GM12801 (cell line): ENCODE data around the gene SULT1A1.

ENCODE experiments used
- CTCF ChIP-seq: IDR thresholded peaks from one replicate; pipeline ENCODE4 v1.5.1; 2011; ENCODE audit warnings: control low read depth; ENCODE audit not compliant: insufficient read length; ENCODE audit errors: extremely low read depth

The SULT1A1 gene

DNA sequence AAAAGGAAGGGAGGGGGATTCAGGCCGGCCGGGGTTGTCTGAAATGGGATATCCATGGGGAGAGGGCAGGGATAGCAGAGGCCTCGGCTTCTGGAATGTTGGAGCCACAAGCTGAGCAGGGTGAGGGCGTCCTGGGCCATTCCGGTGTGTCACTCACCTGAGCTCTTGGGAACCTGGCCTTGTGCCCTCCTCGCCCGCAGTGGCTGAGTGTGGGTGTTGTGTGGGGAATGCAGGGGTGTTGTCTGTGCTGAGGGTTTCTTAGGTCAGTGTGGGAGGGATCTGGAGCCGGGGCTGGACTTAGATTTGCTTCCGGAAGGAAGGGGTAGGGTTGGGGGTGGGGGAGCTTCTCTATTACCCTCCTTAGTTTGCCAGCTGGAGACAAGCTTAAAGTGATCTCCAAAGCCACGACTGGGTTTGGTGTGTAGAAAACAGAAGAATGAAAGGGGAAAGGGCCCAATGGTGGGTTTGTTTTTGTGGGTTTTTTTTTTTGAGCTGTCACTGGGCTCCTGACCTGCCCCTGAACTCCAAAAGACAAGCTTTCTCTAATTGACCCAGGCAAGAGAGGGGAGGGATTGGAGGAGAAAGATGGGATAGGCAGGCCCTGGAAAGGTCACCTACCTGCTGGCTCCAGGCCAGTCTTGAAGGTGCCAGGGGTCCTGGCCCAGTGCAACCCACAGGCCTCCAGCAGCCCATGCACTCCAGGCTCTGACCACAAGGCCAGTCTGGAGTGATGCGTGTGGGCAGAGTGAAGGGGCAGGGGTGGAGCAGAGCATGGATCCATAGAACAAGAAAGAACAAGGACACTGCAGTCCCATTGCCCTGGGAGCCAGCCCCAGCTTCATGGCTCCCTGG is 12.8 kb downstream of the SULT1A1 start, which contains the start of gene SULT1A2:
Gene SULT1A2, minus strand, starts transcription at position 211 of the 852 bp plus-strand sequence. CDS start 1,120 bp downstream, outside the sequence.
- TF ChIP-seq CTCF = no peak

- TF ChIP-seq CTCF = no peak
These were observed 13.7 kb downstream of the SULT1A1 start for GRCh38 chr16:28596115-28596630.

DNA sequence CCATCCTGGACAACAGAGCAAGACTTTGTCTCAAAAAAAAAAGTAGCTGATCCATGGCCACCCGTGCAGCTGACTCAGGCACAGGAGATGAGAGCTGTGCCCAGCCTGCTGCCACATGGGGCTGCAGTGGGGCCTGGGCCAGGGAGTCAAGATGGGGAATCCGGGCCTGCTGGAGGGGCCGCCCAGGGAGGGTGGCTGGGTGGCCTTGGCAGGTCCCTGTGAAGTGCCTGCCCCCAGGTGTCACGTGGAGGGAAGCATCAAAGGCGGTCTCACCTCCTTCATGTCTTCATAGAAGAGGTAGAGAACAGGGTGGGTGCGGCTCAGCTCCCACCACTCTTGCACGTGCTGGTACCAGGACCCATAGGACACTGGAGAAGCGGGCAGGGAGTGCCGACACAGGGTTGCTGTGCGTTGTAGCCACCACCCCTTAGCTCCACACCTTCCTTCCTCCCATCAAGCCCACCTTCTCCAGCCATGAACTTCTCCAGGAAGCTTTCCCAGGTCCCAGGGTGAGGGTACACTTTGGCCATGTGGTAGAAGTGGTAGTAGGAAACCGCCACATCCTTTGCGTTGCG is 16.8 kb downstream of the SULT1A1 start:
- no peak for TF ChIP-seq CTCF

- no peak for TF ChIP-seq CTCF
These were observed 17.3 kb downstream of the SULT1A1 start for GRCh38 chr16:28592511-28592910.

- no peak for TF ChIP-seq CTCF
These were observed 18.5 kb downstream of the SULT1A1 start for GRCh38 chr16:28591355-28591754.

GRCh38 chr16:28590384-28591340 is 19.2 kb downstream of the SULT1A1 start:
- no peak for TF ChIP-seq CTCF
